Measurements from ENCODE around the gene MARK2. TPM values are rescaled to one million over a fixed set of nuclear protein-coding genes. Genes with fewer than 3 reads are reported as not detected.

MARK2 gene
- polyA plus RNA-seq, 1 of the 3 experiments (the other 2 are of a cell fraction), result 18.8 TPM

GRCh38 chr11:63912678-63913077, 73.8 kb downstream of the MARK2 start:
- ChIA-PET POLR2A (no interaction called here), CTCF (interaction anchor here (0.6 to 6.7 kb wide), 7 partner anchors 13 to 145 kb away, joined by 3 to 113 read pairs (median 4); partner anchors contain the start of genes MARK2 and NAA40)

GRCh38 chr11:63913866-63914830, 75.2 kb downstream of the MARK2 start:
- CTCF ChIA-PET, result interaction anchor here (1.1 to 6.7 kb wide), 5 partner anchors 15 to 238 kb away, joined by 3 to 113 read pairs (median 6); partner anchors contain the start of gene MARK2
- no peak for TF ChIP-seq CHD2 (IDR thresholded peaks at IDR 0.05; ENCODE audit: low read length, partially characterized antibody)
- no peak for TF ChIP-seq GABPA (IDR thresholded peaks at IDR 0.05; ENCODE audit: low read depth)
- TF ChIP-seq MEF2A (IDR thresholded peaks at IDR 0.05; ENCODE audit: borderline replicate concordance, low read depth), result no peak
- no peak for TF ChIP-seq RFX5 (IDR thresholded peaks at IDR 0.05; ENCODE audit: low read length)
- TF ChIP-seq FOXM1 (IDR thresholded peaks at IDR 0.05; ENCODE audit: low read depth), result no peak
- no peak for TF ChIP-seq CTCF (IDR thresholded peaks at IDR 0.05)
- TF ChIP-seq ELF1 (IDR thresholded peaks at IDR 0.05), result no peak
- H3F3A ChIP-seq (replicated peaks; ENCODE audit: insufficient read depth), result no peaks in the 10 kb centered on the region
- no peaks in the 10 kb centered on the region for H3K79me2 ChIP-seq (ENCODE audit: insufficient read depth)
- DNase-seq, result no peak
- POLR2A ChIA-PET, result interaction anchor here (1.5 kb wide), 1 partner anchor 31 kb away, joined by 8 read pairs; no protein-coding TSS in a partner anchor
- no peaks in the 10 kb centered on the region for H3K27me3 ChIP-seq (ENCODE audit: insufficient read depth)
- H3K9me3 ChIP-seq, result no peaks in the 10 kb centered on the region
- 94% methylated on average over 31 of the region's 34 CpGs for WGBS (ENCODE audit: low lambda C conversion rate)
- H4K20me1 ChIP-seq (ENCODE audit: insufficient read depth), result no peaks in the 10 kb centered on the region
- no peak overlapping the region for H3K9ac ChIP-seq
- H3K27ac ChIP-seq (ENCODE audit: low read depth in 2 of 2, low read length in 1 of 2), result no peak overlapping the region; a peak in 1 of 4 replicates
- H3K9me2 ChIP-seq, result no peaks in the 10 kb centered on the region
- H3K4me3 ChIP-seq (ENCODE audit: low read depth in 2 of 2, low read length in 1 of 2), result no peak overlapping the region
- no peak overlapping the region for H2AFZ ChIP-seq (ENCODE audit: low read depth)
- H3K4me2 ChIP-seq, result no peak overlapping the region
- peaks cover 0 to 12% of the 10 kb centered on the region in 2 experiments for H3K36me3 ChIP-seq (replicated peaks in 1 of 2; ENCODE audit: control insufficient read depth in 1 of 2, insufficient read depth in 2 of 2, low read length in 1 of 2)
- peaks cover 4 to 50% of the 10 kb centered on the region in 2 experiments; a peak in 3 of 4 replicates for H3K4me1 ChIP-seq (ENCODE audit: control insufficient read depth in 1 of 2, insufficient read depth in 2 of 2, low read depth in 1 of 2, low read length in 1 of 2)

More at GRCh38 chr11:63912678-63913077, 73.8 kb downstream of the MARK2 start:
- no peaks in the 10 kb centered on the region for H3K27me3 ChIP-seq (ENCODE audit: insufficient read depth)
- H2AFZ ChIP-seq (ENCODE audit: low read depth), result no peak overlapping the region
- H3K79me2 ChIP-seq (ENCODE audit: insufficient read depth), result no peaks in the 10 kb centered on the region
- no peaks in the 10 kb centered on the region for H4K20me1 ChIP-seq (ENCODE audit: insufficient read depth)
- H3K4me2 ChIP-seq, result no peak overlapping the region
- no peak for DNase-seq
- H3K9ac ChIP-seq, result no peak overlapping the region
- no peaks in the 10 kb centered on the region for H3K9me2 ChIP-seq
- H3K9me3 ChIP-seq, result no peaks in the 10 kb centered on the region
- peaks cover 4 to 42% of the 10 kb centered on the region in 2 experiments; a peak in 3 of 4 replicates for H3K4me1 ChIP-seq (ENCODE audit: control insufficient read depth in 1 of 2, insufficient read depth in 2 of 2, low read depth in 1 of 2, low read length in 1 of 2)
- H3K4me3 ChIP-seq (ENCODE audit: low read depth in 2 of 2, low read length in 1 of 2), result no peak overlapping the region
- 93% methylated on average over 7 of the region's 7 CpGs for WGBS (ENCODE audit: low lambda C conversion rate)
- H3K36me3 ChIP-seq (replicated peaks in 1 of 2; ENCODE audit: control insufficient read depth in 1 of 2, insufficient read depth in 2 of 2, low read length in 1 of 2), result peaks cover 0 to 25% of the 10 kb centered on the region in 2 experiments
- TF ChIP-seq JUND (IDR thresholded peaks at IDR 0.05) (no peak), YY1 (IDR thresholded peaks at IDR 0.05; ENCODE audit: low read depth) (no peak)
- H3K27ac ChIP-seq (ENCODE audit: low read depth in 2 of 2, low read length in 1 of 2), result no peak overlapping the region
- H3F3A ChIP-seq (replicated peaks; ENCODE audit: insufficient read depth), result no peaks in the 10 kb centered on the region

Measured in SK-N-SH (cell line).